Gastroesophageal sphincter (tissue), 3 donors: ENCODE results near the gene MDM4.

Experiments used
- EP300 ChIP-seq: sonication (generic); formaldehyde crosslinking; IDR thresholded peaks from one replicate; pipeline ENCODE4 v1.6.1; 2017; ENCODE audit warnings: antibody characterized with exemption, mild to moderate bottlenecking
- POLR2A ChIP-seq, 2 donors: fragments of 450-650 bp; IDR thresholded peaks; one replicate each; pipeline ENCODE4 v1.6.1; 2017; ENCODE audit warnings: antibody characterized with exemption in 2 of 2, mild to moderate bottlenecking in 2 of 2, moderate library complexity in 1 of 2
- POLR2AphosphoS5 ChIP-seq: sonication (generic); formaldehyde crosslinking; IDR thresholded peaks from one replicate; pipeline ENCODE4 v1.6.1; 2017; ENCODE audit warnings: antibody characterized with exemption
- TF ChIP-seq, protein P1 (sequence below), 4 experiments: fragments of 200-600 bp in 2 of 4; fragments of 450-650 bp in 2 of 4; sonication (generic) in 1 of 4; IDR thresholded peaks; one replicate each; pipeline ENCODE4 v1.5.1; 2017 to 2019; ENCODE audit warnings: antibody characterized with exemption in 4 of 4, mild to moderate bottlenecking in 2 of 4, moderate library complexity in 2 of 4

GRCh38 chr1:204472660-204473059 is 43.5 kb upstream of the MDM4 start:
- TF ChIP-seq POLR2A (IDR thresholded peaks at IDR 0.05) (no peak), POLR2AphosphoS5 (no peak), EP300 (no peak)
- TF ChIP-seq, protein P1, sequence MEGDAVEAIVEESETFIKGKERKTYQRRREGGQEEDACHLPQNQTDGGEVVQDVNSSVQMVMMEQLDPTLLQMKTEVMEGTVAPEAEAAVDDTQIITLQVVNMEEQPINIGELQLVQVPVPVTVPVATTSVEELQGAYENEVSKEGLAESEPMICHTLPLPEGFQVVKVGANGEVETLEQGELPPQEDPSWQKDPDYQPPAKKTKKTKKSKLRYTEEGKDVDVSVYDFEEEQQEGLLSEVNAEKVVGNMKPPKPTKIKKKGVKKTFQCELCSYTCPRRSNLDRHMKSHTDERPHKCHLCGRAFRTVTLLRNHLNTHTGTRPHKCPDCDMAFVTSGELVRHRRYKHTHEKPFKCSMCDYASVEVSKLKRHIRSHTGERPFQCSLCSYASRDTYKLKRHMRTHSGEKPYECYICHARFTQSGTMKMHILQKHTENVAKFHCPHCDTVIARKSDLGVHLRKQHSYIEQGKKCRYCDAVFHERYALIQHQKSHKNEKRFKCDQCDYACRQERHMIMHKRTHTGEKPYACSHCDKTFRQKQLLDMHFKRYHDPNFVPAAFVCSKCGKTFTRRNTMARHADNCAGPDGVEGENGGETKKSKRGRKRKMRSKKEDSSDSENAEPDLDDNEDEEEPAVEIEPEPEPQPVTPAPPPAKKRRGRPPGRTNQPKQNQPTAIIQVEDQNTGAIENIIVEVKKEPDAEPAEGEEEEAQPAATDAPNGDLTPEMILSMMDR (IDR thresholded peaks at IDR 0.05) = no peak
